ENCODE results near the gene BABAM2.
"Not testable (repeated sequence)": the region's sequence is repeated elsewhere in the genome, so short reads cannot be mapped to it uniquely, and the experiment has no call there.

BABAM2 gene

GRCh38 chr2:27881815-27882583 lies 8.5 kb upstream of the BABAM2 start:
- not testable (repeated sequence) for DNase-seq (ENCODE audit: low read depth)

- DNase-seq (ENCODE audit: low read depth) = not testable (repeated sequence)
These were observed 8.0 kb upstream of the BABAM2 start for GRCh38 chr2:27882584-27882922.

GRCh38 chr2:27884601-27885000 lies 5.9 kb upstream of the BABAM2 start:
- DNase-seq (ENCODE audit: low read depth) = no peak

- no peak for DNase-seq (ENCODE audit: low read depth)
These were observed 5.3 kb upstream of the BABAM2 start for GRCh38 chr2:27885234-27885633.

DNA sequence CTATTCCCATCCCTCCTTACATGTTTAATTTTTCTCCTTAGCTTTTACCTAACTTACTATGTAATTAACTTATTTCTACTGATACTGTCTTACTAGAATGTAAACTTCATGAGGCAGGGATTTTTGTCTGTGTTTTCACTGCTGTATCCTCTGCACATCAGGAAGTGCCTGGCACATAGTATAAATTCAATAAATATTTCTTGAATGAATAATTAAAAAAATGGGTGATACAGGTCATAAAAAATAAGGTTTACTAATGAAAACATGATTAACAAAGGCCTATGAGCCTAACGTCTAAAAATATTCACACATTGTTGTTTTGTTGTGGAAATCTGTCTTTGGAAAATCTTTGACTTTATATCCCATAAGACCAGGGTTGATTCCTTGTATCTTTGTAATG lies 4.9 kb upstream of the BABAM2 start:
- DNase-seq (ENCODE audit: low read depth) = no peak

- DNase-seq (ENCODE audit: low read depth) = no peak
These were observed 4.2 kb upstream of the BABAM2 start for GRCh38 chr2:27886322-27886721.

- DNase-seq (ENCODE audit: low read depth) = no peak
These were observed 3.4 kb upstream of the BABAM2 start for GRCh38 chr2:27887111-27887510.

DNA sequence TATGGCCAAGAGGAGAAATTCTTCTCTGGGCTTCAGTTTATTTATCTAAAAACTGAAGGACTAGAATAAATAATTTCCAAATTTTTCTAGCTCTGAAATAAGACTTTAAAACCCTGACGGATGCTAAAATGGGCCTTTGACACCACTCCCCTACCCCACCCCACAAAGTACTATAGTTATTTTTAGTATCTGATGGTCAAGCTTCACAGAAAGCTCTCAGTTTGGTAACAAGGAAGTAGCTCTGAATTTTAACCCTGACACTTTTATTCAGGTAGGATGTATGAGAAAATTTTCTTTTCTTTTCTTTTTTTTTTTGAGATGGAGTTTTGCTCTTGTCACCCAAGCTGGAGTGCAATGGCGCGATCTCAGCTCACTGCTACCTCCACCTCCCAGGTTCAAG lies 2.7 kb upstream of the BABAM2 start:
- DNase-seq (ENCODE audit: low read depth) = no peak

- DNase-seq (ENCODE audit: low read depth) = no peak
These were observed 1.7 kb upstream of the BABAM2 start for GRCh38 chr2:27888790-27889189.

GRCh38 chr2:27889774-27890145 lies 769 bp upstream of the BABAM2 start:
- no peak for DNase-seq (ENCODE audit: low read depth)

- peak; percentile 54 for DNase-seq (ENCODE audit: low read depth)
These were observed 569 bp downstream of the BABAM2 start for GRCh38 chr2:27890924-27891672.

DNA sequence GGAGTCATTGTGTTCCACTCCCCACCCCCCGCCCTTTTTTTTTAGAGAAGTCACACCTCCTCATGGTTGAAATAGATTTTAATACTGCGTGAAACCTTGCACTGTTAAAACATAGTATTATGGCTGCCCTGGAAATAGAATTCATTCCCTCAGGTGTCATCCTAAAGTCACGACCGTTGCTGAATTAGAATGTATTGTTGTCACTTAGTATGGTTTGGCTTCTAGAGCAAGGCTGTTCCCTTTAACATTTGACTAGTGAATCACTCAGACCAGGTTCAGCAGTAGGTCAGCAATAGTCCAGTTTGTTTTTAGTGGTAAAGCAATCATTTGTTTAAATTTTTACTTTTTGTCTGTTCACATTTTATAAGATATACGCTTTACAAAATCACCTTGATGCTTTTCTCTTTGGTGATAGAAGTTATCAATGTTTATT lies 1.2 kb downstream of the BABAM2 start:
- no peak for DNase-seq (ENCODE audit: low read depth)

DNA sequence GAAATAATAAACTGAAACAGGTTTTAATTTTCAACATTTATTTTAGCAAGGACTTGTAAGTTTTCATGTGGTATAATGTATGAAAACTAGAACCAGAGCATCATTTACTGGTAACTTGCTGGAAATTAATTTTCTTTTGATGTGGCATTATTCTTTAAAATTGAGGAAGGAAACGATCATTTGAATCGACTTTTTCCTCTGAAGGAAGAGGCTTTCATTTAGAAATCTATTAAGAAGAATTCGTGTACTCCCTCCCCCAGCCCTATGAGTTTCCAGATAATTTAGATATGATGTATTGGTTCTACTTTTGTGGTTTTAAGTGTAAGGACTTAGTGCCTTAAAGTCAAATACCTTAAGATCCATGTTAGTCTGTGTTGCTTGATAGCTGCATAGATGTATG lies 2.5 kb downstream of the BABAM2 start:
- no peak for DNase-seq (ENCODE audit: low read depth)

- no peak for DNase-seq (ENCODE audit: low read depth)
These were observed 7.2 kb downstream of the BABAM2 start for GRCh38 chr2:27897717-27898116.

DNA sequence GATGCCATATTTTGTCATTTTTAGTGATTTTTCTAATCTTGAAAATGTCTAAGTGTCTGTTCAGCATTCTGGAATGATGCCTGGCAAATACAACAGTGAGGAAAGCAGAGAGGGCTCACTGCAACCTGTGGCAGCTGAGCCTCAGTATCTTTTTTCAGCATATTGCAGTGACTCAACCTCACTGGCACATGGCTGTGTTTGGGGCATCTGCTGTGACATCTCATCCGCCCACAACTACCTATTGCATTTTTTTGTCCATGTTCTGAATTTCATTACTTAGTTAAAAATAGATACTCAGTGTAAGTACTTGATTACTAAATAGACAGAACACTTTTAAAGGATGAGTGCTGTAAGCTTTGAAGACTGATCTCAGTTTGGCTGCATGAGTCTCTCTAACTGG lies 10.7 kb downstream of the BABAM2 start:
- DNase-seq (ENCODE audit: low read depth) = no peak

GRCh38 chr2:27902098-27902497 lies 11.6 kb downstream of the BABAM2 start:
- DNase-seq (ENCODE audit: low read depth) = no peak

DNA sequence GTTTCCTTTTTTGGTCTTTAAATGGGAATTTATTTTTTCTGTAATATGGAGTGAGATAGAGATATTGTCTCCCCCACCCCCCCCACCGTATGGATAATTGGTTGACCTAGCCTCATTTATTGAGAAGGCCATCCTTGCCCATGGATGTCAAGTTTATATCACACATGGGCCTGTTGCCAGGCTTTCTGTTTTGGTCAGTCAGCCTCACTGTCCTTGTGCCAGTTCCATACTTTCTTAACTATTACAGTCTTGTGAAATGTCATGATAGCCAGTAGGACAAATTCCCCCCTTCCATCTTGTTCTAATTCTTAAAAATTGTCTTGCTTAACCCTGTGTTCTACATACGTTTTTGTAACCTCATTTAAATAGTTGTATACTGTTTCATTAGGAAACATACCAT lies 12.5 kb downstream of the BABAM2 start:
- DNase-seq (ENCODE audit: low read depth) = no peak

DNA sequence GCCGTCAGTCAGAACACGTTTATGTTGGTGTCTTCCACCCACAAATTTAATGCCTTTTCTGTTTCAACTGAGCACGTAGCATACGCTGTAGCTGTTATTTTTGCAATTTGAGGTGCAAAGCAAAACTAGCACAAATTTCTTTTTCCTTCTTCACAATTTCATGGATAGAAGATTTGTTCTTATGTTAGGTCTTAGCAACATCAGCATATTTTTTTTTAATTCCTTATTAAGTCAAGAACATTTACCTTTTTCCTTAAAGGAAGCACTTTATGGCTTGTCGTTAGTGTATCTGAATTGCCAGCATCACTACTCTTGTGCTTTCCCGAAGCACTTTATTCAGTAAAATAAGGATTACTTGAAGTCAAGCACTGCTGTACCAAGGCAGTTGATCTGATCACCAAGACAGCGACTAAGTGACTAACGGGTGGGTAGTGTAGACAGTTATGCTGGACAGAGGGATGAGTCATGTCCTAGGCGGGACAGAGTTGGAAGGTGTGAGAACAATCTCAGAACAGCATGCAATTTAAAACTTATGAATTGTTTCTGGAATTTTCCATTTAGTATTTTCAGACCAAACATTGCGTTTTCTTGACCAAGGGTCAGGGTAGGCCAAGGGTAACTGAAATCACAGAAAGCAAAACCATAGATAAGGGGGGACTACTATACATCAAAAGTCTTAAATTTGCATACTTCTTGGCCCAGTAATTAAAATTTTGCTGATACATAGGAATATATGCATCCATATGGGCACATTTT lies 13.3 kb downstream of the BABAM2 start:
- DNase-seq (ENCODE audit: low read depth) = no peak

DNA sequence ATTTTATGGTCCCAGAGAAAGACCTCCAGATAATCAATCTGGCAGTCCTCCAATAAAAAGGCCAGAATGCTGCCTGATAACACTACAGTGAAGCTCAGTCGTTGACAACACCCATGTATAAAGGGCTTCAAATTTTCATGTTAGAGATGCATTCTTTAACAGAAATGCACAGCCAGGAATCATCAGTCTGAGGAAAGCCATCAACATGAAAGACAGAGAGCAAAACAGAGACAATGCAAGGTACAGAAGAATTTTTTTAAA lies 13.8 kb downstream of the BABAM2 start:
- DNase-seq (ENCODE audit: low read depth) = no peak

DNA sequence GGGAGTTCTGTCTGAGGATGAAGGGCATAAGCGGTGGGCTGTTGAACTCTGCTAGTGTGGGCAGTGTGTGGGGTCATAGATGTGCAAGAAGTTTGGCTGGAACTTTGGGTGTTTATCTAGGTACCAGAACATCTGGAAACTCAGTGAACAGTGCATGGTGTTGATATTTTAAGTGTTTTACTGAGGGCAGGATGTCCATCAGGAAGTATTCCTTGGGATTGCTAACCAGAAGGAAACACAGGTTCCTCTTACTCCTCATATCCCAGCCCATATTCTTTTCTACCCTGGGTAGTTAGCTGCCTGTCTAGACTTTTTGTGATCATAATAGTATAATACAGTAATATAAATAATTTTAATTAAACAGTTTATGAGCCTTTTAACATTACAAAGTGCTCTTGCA lies 15.5 kb downstream of the BABAM2 start:
- DNase-seq (ENCODE audit: low read depth) = no peak

DNA sequence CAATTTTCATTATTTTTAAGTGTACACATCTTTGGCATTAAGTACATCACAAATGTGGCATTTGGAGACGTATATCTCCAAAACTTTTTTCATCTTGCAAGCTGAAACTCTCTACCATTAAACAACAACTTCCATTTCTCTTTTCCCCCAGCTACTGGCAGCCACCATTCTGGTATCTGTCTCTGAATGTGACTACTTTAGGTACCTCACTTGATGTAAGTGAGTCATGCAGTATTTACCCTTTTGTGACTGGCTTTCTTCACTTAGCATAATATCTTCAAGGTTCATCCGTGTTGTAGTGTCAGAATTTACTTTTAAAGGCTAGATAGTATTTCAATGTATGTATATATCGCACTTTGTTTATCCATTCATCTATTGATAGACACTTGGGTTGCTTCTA lies 17.0 kb downstream of the BABAM2 start:
- DNase-seq (ENCODE audit: low read depth) = no peak

GRCh38 chr2:27909901-27910300 lies 19.4 kb downstream of the BABAM2 start:
- no peak for DNase-seq (ENCODE audit: low read depth)

- DNase-seq (ENCODE audit: low read depth) = no peak
These were observed 21.1 kb downstream of the BABAM2 start for GRCh38 chr2:27911458-27912210.
